GM23338 (cell line): ENCODE measurements around the gene TMEM39A. TPM values are rescaled to one million over a fixed set of nuclear protein-coding genes. Genes with fewer than 3 reads are reported as not detected.

Experiments used
- ATAC-seq: fragments of 200-7000 bp; cut with Tn5 transposase; 3 replicates; pipeline ENCODE4 v1.9.1; 2020
- DNase-seq: peaks from one replicate; pipeline ENCODE4 v3.0.0-alpha.2; 2015; ENCODE audit warnings: low spot score
- H2AFZ ChIP-seq: fragments of 200-600 bp; sonication (generic); 2 replicates; pipeline ENCODE4 v1.8.0; 2016; ENCODE audit warnings: antibody characterized with exemption, mild to moderate bottlenecking, moderate library complexity
- H3F3A ChIP-seq: fragments of 200-600 bp; sonication (generic); replicated peaks from 2 replicates; pipeline ENCODE4 v1.8.0; 2017; ENCODE audit warnings: antibody characterized with exemption, mixed run types, low read depth
- H3K27ac ChIP-seq: fragments of 200-600 bp; sonication (generic); 2 replicates; pipeline ENCODE4 v1.6.1; 2016; ENCODE audit warnings: low read depth
- H3K27me3 ChIP-seq: fragments of 200-600 bp; sonication (generic); 2 replicates; pipeline ENCODE4 v1.8.0; 2016; ENCODE audit warnings: mild to moderate bottlenecking, mixed run types, moderate library complexity; ENCODE audit not compliant: insufficient read depth
- H3K36me3 ChIP-seq: fragments of 200-600 bp; sonication (generic); 2 replicates; pipeline ENCODE4 v1.8.0; 2016; ENCODE audit warnings: mild to moderate bottlenecking; ENCODE audit not compliant: insufficient read depth
- H3K4me1 ChIP-seq: fragments of 200-600 bp; sonication (generic); 2 replicates; pipeline ENCODE4 v1.8.0; 2016; ENCODE audit warnings: mild to moderate bottlenecking, moderate library complexity; ENCODE audit not compliant: insufficient read depth
- H3K4me2 ChIP-seq: fragments of 200-600 bp; sonication (generic); 2 replicates; pipeline ENCODE4 v1.7.1; 2017; ENCODE audit warnings: mixed run types
- H3K4me3 ChIP-seq: fragments of 200-600 bp; sonication (generic); 2 replicates; pipeline ENCODE4 v1.6.1; 2016; ENCODE audit warnings: mixed run types
- H3K79me2 ChIP-seq: fragments of 200-600 bp; sonication (generic); replicated peaks from 2 replicates; pipeline ENCODE4 v1.8.0; 2017; ENCODE audit warnings: mild to moderate bottlenecking; ENCODE audit not compliant: insufficient read depth
- H3K9me2 ChIP-seq: fragments of 200-600 bp; sonication (generic); 2 replicates; pipeline ENCODE4 v1.8.0; 2017; ENCODE audit not compliant: insufficient read depth
- H4K20me1 ChIP-seq: fragments of 200-600 bp; sonication (generic); replicated peaks from 2 replicates; pipeline ENCODE4 v1.8.0; 2017; ENCODE audit warnings: mild to moderate bottlenecking; ENCODE audit not compliant: insufficient read depth
- H3K27ac Mint-ChIP-seq: 2 replicates; pipeline ENCODE4 v1.8.0; 2020; ENCODE audit warnings: inconsistent platforms, mild to moderate bottlenecking, moderate library complexity, mixed read lengths
- H3K27me3 Mint-ChIP-seq: 3 replicates; pipeline ENCODE4 v1.8.0; 2022; ENCODE audit warnings: low read depth, mild to moderate bottlenecking, moderate library complexity, mixed read lengths, inconsistent platforms; ENCODE audit not compliant: insufficient read depth, poor library complexity
- H3K36me3 Mint-ChIP-seq: 3 replicates; pipeline ENCODE4 v1.8.0; 2021; ENCODE audit warnings: low read depth, mild to moderate bottlenecking, inconsistent platforms, moderate library complexity, mixed read lengths
- H3K4me1 Mint-ChIP-seq: 3 replicates; pipeline ENCODE4 v1.8.0; 2020; ENCODE audit warnings: mild to moderate bottlenecking, inconsistent platforms, mixed read lengths
- H3K4me3 Mint-ChIP-seq: 3 replicates; pipeline ENCODE4 v1.8.0; 2021; ENCODE audit warnings: moderate library complexity, mild to moderate bottlenecking, inconsistent platforms, mixed read lengths
- H3K9me3 Mint-ChIP-seq: 3 replicates; pipeline ENCODE4 v1.8.0; 2020; ENCODE audit warnings: moderate library complexity, mild to moderate bottlenecking, inconsistent platforms, mixed read lengths
- CREB1 ChIP-seq: fragments of 250-450 bp; sonication (Bioruptor Pico); IDR thresholded peaks from 2 replicates; pipeline ENCODE4 v1.5.0; 2020; ENCODE audit warnings: low read depth, mild to moderate bottlenecking, moderate library complexity
- CTCF ChIP-seq, 2 experiments: fragments of 200-600 bp in 1 of 2; sonication (generic) in 1 of 2; conservative IDR thresholded peaks; 2 replicates each; pipeline versions ENCODE4 v1.5.1 to v1.6.1; 2016 to 2017; ENCODE audit warnings: antibody characterized with exemption in 2 of 2, low read depth in 2 of 2, mild to moderate bottlenecking in 2 of 2, moderate library complexity in 1 of 2
- NANOG ChIP-seq: IDR thresholded peaks from 2 replicates; pipeline ENCODE4 v1.6.1; 2016; ENCODE audit warnings: antibody characterized with exemption, borderline replicate concordance
- POLR2AphosphoS5 ChIP-seq: IDR thresholded peaks from 2 replicates; pipeline ENCODE4 v1.6.1; 2016; ENCODE audit warnings: antibody characterized with exemption, low read depth
- REST ChIP-seq: IDR thresholded peaks from one replicate; pipeline ENCODE4 v1.6.1; 2018; ENCODE audit warnings: antibody characterized with exemption; ENCODE audit not compliant: unreplicated experiment
- STAT1 ChIP-seq: IDR thresholded peaks from one replicate; pipeline ENCODE4 v1.6.1; 2016; ENCODE audit warnings: antibody characterized with exemption; ENCODE audit not compliant: unreplicated experiment
- ZNF462 ChIP-seq: fragments of 250-450 bp; sonication (Bioruptor Pico); IDR thresholded peaks from 2 replicates; pipeline ENCODE4 v1.5.0; 2020; ENCODE audit warnings: mild to moderate bottlenecking, moderate library complexity
- polyA plus RNA-seq: library from polyadenylated mRNA; unstranded; fragments of >200 nt; fragmentation: Nextera tagmentation; extraction: Ambion mirVana; gene quantifications from 2 replicates; pipeline ENCODE4 v1.2.1, GENCODE V29; 2016
- total RNA-seq: library from RNA; depleted of rRNA; stranded (reverse); fragments of >200 nt; shearing (Covaris generic); gene quantifications from 2 replicates; pipeline ENCODE4 v1.2.3, GENCODE V29; 2014

The TMEM39A gene
- total and polyA plus RNA-seq, 2 experiments from 2014 or later: 12.9 to 51.6 TPM

- Histone ChIP-seq H3K4me3 (no peak overlapping the region), H3K27me3 (no peaks in the 10 kb centered on the region), H3K79me2 (no peaks in the 10 kb centered on the region), H3K4me2 (no peak overlapping the region), H3F3A (peaks cover 4% of the 10 kb centered on the region), H3K9me2 (no peaks in the 10 kb centered on the region), H3K36me3 (0 out of 2 replicates have a peak, but pooled peaks cover 2% of the 10 kb centered on the region), H4K20me1 (no peaks in the 10 kb centered on the region), H2AFZ (no peak overlapping the region), H3K27ac (no peak overlapping the region), H3K4me1 (peaks cover 31% of the 10 kb centered on the region)
- Mint-ChIP-seq H3K36me3 (peaks cover 2% of the 10 kb centered on the region; the same call in 2 of the 3 replicates), H3K27ac (no peak overlapping the region), H3K4me3 (no peak overlapping the region), H3K9me3 (no peaks in the 10 kb centered on the region), H3K4me1 (peaks cover 24% of the 10 kb centered on the region), H3K27me3 (peaks cover 2% of the 10 kb centered on the region)
- DNase-seq (no peak), ATAC-seq (no peak)
- TF ChIP-seq REST (no peak), STAT1 (no peak), CTCF (conservative IDR thresholded peaks at IDR 0.05; ENCODE audit: low read depth in 2 of 2) (no peak), POLR2AphosphoS5 (no peak), NANOG (no peak), ZNF462 (CRISPR knock-in tag) (no peak), CREB1 (CRISPR knock-in tag) (no peak)
These were observed 58.1 kb downstream of the TMEM39A start for GRCh38 chr3:119405315-119405714.
